Upper lobe of left lung (tissue), 6 donors: Measurements from ENCODE around the gene ADCY3. TPM values are rescaled to one million over a fixed set of nuclear protein-coding genes. Genes with fewer than 3 reads are reported as not detected.

ENCODE experiments used
- ATAC-seq, 2 donors: fragments of 200-7000 bp; cut with Tn5 transposase; one replicate each; pipeline ENCODE4 v1.9.1; 2022; ENCODE audit warnings: mild to moderate bottlenecking in 2 of 2, moderate library complexity in 2 of 2; ENCODE audit not compliant: low FRiP score in 2 of 2
- DNase-seq, 2 donors: peaks; one replicate each; pipeline ENCODE4 v3.0.0-alpha.2; 2019 to 2020
- H3K27ac ChIP-seq, 4 donors: fragments of 200-600 bp; sonication (generic); one replicate each; pipeline ENCODE4 v1.5.1; 2016 to 2019
- H3K27me3 ChIP-seq, 4 donors: fragments of 200-600 bp; sonication (generic); one replicate each; pipeline ENCODE4 v1.5.1; 2017 to 2019
- H3K36me3 ChIP-seq, 4 donors: fragments of 200-600 bp; sonication (generic); one replicate each; pipeline ENCODE4 v1.5.1; 2016 to 2019
- H3K4me1 ChIP-seq, 4 donors: fragments of 200-600 bp; sonication (generic); one replicate each; pipeline ENCODE4 v1.5.1; 2018 to 2019
- H3K4me3 ChIP-seq, 4 donors: fragments of 200-600 bp; sonication (generic); one replicate each; pipeline ENCODE4 v1.5.1; 2017 to 2019; ENCODE audit warnings: mild to moderate bottlenecking in 2 of 4, moderate library complexity in 1 of 4
- H3K9me3 ChIP-seq, 4 donors: fragments of 200-600 bp; sonication (generic); one replicate each; pipeline ENCODE4 v1.5.1; 2018 to 2019
- CTCF ChIP-seq, 6 experiments: fragments of 450-650 bp in 4 of 6; fragments of 200-600 bp in 2 of 6; sonication (generic) in 2 of 6; IDR thresholded peaks; one replicate each; pipeline ENCODE4 v1.5.1; 2016 to 2019; ENCODE audit warnings: antibody characterized with exemption in 6 of 6
- EP300 ChIP-seq, 4 donors: sonication (generic); formaldehyde crosslinking; IDR thresholded peaks; one replicate each; pipeline ENCODE4 v1.5.1; 2017; ENCODE audit warnings: antibody characterized with exemption in 4 of 4, control low read depth in 2 of 4
- POLR2A ChIP-seq, 4 donors: fragments of 450-650 bp; IDR thresholded peaks; one replicate each; pipeline ENCODE4 v1.5.1; 2016 to 2017; ENCODE audit warnings: antibody characterized with exemption in 4 of 4, mild to moderate bottlenecking in 2 of 4
- POLR2AphosphoS5 ChIP-seq, 2 donors: sonication (generic); formaldehyde crosslinking; IDR thresholded peaks; one replicate each; pipeline ENCODE4 v1.5.1; 2017; ENCODE audit warnings: antibody characterized with exemption in 2 of 2
- WGBS, 2 donors: methylation state at CpG; one replicate each; pipeline ENCODE4 v1.1.5; 2017 to 2018; 5-methylcytosine and 5-hydroxymethylcytosine counted together
- total RNA-seq, 6 donors: library from RNA; depleted of rRNA in 4 of 6; stranded (reverse); fragments of >200 nt in 4 of 6; gene quantifications; one replicate each; pipeline versions ENCODE4 v1.1.0 to v1.2.1, GENCODE V29; 2016 to 2021
- donor health status: DM: no; HTN: no; CAD: no; lungs with moderate emphysema.
- donor health status: DM: no; HTN: yes; CAD: no; lungs with severe emphysema.

ADCY3 gene
- total RNA-seq, 6 donors from 2014 or later = 17.5 to 83.5 (median 36.5) TPM

DNA sequence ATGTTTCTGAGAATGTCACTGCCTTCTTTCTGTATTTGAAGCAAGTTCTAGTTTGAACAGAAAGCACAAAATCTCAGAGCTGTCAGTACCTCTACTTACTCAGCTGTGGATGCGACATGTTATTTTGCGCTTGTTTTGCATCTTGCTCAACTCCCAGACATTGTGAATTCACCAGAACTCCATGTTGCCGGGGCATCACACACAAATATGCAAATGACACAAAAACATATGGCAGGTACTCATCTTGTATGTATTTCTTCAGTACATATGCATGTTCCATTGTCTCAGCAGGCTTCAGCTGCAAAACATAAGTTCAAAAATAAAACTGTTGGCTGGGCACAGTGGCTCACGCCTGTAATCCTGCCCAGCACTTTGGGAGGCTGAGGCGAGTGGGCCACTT is 30.8 kb downstream of the ADCY3 start:
- Histone ChIP-seq H3K9me3 (peaks cover 0 to 2% (median under 1%) of the 10 kb centered on the region in 4 donors), H3K27me3 (no peaks in the 10 kb centered on the region), H3K4me3 (no peak overlapping the region), H3K27ac (no peak overlapping the region), H3K4me1 (peaks cover 0 to 13% (median 5%) of the 10 kb centered on the region in 4 donors), H3K36me3 (no peaks in the 10 kb centered on the region)
- no peak for DNase-seq
- TF ChIP-seq POLR2A (IDR thresholded peaks at IDR 0.05) (no peak), EP300 (IDR thresholded peaks at IDR 0.05) (no peak), CTCF (IDR thresholded peaks at IDR 0.05) (no peak), POLR2AphosphoS5 (IDR thresholded peaks at IDR 0.05) (no peak)
- WGBS, 2 donors = 95 to 97% methylated on average over 5 of the region's 5 CpGs
- ATAC-seq = no peak

DNA sequence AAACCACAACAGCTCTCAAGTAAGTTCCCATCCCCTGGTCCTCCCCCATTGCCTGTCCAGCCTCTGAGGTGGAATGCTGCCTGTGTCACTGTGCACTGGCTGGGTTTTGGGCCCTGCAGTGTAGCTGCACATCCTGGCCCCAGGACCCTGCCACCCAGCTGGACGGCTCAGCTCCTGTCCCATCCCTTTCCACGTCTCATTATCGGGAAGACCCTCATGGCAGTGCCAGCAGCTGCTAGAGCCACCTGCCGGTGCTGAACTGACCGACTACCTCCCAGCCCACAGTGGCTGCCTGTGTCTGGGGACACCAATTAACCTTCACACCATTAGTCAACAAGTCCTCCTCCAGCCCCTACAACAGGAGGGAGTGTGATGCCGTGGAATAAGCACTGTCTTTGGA is 31.9 kb downstream of the ADCY3 start:
- DNase-seq (no peak), ATAC-seq (peak in 1 of 2 donors; percentile 58)
- no peaks in the 10 kb centered on the region for H3K27me3 ChIP-seq
- WGBS, 2 donors = 97% methylated on average over 6 of the region's 6 CpGs; no CpG with 5 or more reads in 1 of the 2 donors
- H3K27ac ChIP-seq = no peak overlapping the region
- H3K9me3 ChIP-seq = no peaks in the 10 kb centered on the region
- no peaks in the 10 kb centered on the region for H3K36me3 ChIP-seq
- TF ChIP-seq CTCF (IDR thresholded peaks at IDR 0.05) (no peak), POLR2A (IDR thresholded peaks at IDR 0.05) (no peak), POLR2AphosphoS5 (IDR thresholded peaks at IDR 0.05) (no peak), EP300 (IDR thresholded peaks at IDR 0.05) (no peak)
- no peak overlapping the region for H3K4me3 ChIP-seq
- peaks cover 0 to 13% (median 5%) of the 10 kb centered on the region in 4 donors for H3K4me1 ChIP-seq

- Histone ChIP-seq H3K4me1 (peaks cover 0 to 13% (median 5%) of the 10 kb centered on the region in 4 donors), H3K27ac (peak overlapping the region in 2 of 4 donors; percentile 46 to 64), H3K36me3 (no peaks in the 10 kb centered on the region), H3K9me3 (no peaks in the 10 kb centered on the region), H3K27me3 (no peaks in the 10 kb centered on the region), H3K4me3 (no peak overlapping the region)
- DNase-seq (no peak), ATAC-seq (peak in 1 of 2 donors; percentile 24)
- no peak for TF ChIP-seq POLR2AphosphoS5 (IDR thresholded peaks at IDR 0.05)
- no peak for TF ChIP-seq CTCF (IDR thresholded peaks at IDR 0.05)
- TF ChIP-seq POLR2A (IDR thresholded peaks at IDR 0.05) = no peak
- no peak for TF ChIP-seq EP300 (IDR thresholded peaks at IDR 0.05)
- WGBS, 2 donors = 90 to 91% methylated on average over 7 to 20 of the region's 20 CpGs
These were observed 32.6 kb downstream of the ADCY3 start for GRCh38 chr2:24887307-24887874.

DNA sequence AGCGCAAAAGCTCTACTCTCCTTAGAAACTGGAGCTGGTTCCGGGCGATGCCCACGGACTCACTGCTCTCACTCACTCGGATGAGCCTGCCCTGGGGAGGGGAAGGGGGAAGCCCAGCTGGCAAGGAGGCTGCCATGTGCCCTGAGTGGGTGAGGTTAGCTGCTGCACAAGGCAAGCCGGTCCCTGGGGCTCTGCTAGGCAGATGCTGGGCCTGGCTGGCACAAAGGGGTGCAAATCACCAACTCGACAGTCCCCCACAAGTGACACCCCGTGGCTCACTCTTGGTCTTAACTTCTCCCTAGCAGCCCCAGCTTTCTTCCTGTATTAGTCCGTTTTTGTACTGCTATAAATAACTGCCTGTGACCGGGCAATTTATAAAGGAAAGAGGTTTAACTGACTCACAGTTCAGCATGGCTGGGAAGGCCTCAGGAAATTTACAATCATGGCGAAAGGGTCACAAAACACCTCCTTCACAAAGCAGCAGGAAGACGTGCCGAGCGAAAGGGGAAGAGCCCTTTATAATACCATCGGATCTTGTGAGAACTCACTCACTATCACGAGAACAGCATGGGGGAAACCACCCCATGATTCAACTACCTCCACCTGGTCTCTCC is 33.2 kb downstream of the ADCY3 start:
- Histone ChIP-seq H3K4me1 (peaks cover 0 to 13% (median 5%) of the 10 kb centered on the region in 4 donors), H3K27ac (peak overlapping the region in 2 of 4 donors; percentile 58 to 64), H3K27me3 (no peaks in the 10 kb centered on the region), H3K36me3 (no peaks in the 10 kb centered on the region), H3K4me3 (peak overlapping the region in 1 of 4 donors; percentile 12), H3K9me3 (no peaks in the 10 kb centered on the region)
- ATAC-seq (peak; percentile 43 to 65), DNase-seq (no peak)
- 55 to 57% methylated on average over 15 to 16 of the region's 16 CpGs for WGBS, 2 donors
- no peak for TF ChIP-seq CTCF (IDR thresholded peaks at IDR 0.05)
- peak in 1 of 2 donors; percentile 9 for TF ChIP-seq POLR2AphosphoS5 (IDR thresholded peaks at IDR 0.05)
- no peak for TF ChIP-seq POLR2A (IDR thresholded peaks at IDR 0.05)
